ENCODE results near the gene SELENOM. TPM values are rescaled to one million over a fixed set of nuclear protein-coding genes. Genes with fewer than 3 reads are reported as not detected.
"Not testable (repeated sequence)": the region's sequence is repeated elsewhere in the genome, so short reads cannot be mapped to it uniquely, and the experiment has no call there.

The SELENOM gene
- total RNA-seq, 4 donors from 2014 or later, result 31.4 to 89.1 (median 43.7) TPM

DNA sequence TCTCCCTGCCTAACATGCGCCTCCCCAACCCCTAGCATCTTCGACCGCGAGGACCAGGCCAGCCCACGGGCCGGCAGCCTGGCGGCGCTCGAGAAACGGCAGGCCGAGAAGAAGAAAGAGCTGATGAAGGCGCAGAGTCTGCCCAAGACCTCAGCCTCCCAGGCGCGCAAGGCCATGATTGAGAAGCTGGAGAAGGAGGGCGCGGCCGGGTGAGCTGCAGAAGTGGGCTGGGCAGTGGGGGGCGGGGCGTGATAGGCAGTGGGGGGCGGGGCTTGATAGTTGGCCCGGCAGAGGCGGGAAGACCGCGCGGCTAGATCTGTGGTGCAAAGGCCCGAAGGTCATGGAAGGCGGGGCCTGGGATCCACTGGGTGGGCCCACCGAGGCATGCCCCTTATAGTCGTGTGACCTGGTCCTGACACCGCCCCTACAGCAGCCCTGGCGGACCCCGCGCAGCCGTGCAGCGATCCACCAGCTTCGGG is 8.7 kb downstream of the SELENOM start:
- Histone ChIP-seq H3K4me1 (peaks cover 0 to 24% (median 0%) of the 10 kb centered on the region in 4 donors), H3K27me3 (no peaks in the 10 kb centered on the region), H3K36me3 (peaks cover 0 to 66% (median 0%) of the 10 kb centered on the region in 3 donors), H3K9me3 (no peaks in the 10 kb centered on the region), H3K4me3 (no peak overlapping the region), H3K27ac (peak overlapping the region in 3 of 4 donors; percentile 19 to 92 (median 59))
- DNase-seq, result peak in 1 of 3 donors; percentile 79
- no peak for TF ChIP-seq CTCF (IDR thresholded peaks at IDR 0.05)
- TF ChIP-seq POLR2A (IDR thresholded peaks at IDR 0.05), result no peak

- no peak for TF ChIP-seq CTCF (IDR thresholded peaks at IDR 0.05)
- no peak for TF ChIP-seq POLR2A (IDR thresholded peaks at IDR 0.05)
- peaks cover 0 to 18% (median 0%) of the 10 kb centered on the region in 4 donors for H3K4me1 ChIP-seq
- H3K9me3 ChIP-seq, result no peaks in the 10 kb centered on the region
- DNase-seq, result no peak
- no peak overlapping the region for H3K4me3 ChIP-seq
- peaks cover 0 to 72% (median 0%) of the 10 kb centered on the region in 3 donors for H3K36me3 ChIP-seq
- no peaks in the 10 kb centered on the region for H3K27me3 ChIP-seq
- H3K27ac ChIP-seq, result peak overlapping the region in 2 of 4 donors; percentile 59 to 92
Measured at GRCh38 chr22:31097941-31098631, 9.3 kb downstream of the SELENOM start.

DNA sequence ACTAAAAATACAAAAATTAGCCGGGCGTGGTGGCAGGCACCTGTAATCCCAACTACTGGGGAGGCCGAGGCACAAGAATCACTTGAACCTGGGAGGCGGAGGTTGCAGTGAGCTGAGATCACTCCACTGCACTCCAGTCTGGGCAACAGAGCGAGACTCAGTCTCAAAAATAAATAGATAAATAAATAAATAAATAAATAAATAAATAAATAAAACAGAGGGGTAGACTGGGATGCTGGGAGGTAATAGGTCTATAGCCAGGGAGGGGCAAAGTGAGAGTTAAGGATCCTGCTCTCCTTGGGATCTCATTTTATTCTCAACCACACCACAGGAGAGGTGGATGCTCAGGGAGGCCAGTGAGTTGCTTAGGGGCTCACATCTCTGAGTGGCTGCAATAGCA is 9.8 kb downstream of the SELENOM start:
- peak overlapping the region in 1 of 4 donors; percentile 26 for H3K27ac ChIP-seq
- DNase-seq, H3K27me3 ChIP-seq, H3K4me3 ChIP-seq, H3K9me3 ChIP-seq: not testable (repeated sequence)
- peaks cover 0 to 14% (median 0%) of the 10 kb centered on the region in 4 donors for H3K4me1 ChIP-seq
- peaks cover 0 to 77% (median 0%) of the 10 kb centered on the region in 3 donors for H3K36me3 ChIP-seq

DNA sequence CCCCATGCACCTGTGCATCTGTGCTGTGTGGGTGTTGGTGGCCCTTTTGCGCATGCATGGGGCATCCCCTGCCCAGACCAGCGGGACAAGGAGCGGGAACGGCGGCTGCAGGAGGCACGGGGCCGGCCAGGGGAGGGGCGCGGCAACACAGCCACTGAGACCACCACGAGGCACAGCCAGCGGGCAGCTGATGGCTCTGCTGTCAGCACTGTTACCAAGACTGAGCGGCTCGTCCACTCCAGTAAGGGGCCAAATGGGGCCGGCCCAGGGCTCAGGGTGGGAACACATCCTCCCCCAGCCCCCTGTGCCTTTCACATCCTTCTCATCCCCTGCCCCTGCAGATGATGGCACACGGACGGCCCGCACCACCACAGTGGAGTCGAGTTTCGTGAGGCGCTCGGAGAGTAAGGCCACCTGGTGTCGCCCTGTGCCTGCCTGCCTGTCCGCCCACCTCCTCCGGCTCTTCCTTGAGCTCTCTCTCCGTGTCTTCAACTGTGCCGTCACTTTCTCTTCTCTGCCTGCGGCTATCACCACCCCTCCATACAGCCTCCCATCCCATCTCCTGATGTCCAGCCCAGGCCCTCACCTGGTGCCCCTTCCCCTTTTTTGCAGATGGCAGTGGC is 10.6 kb downstream of the SELENOM start:
- Histone ChIP-seq H3K27me3 (no peaks in the 10 kb centered on the region), H3K9me3 (no peaks in the 10 kb centered on the region), H3K27ac (peak overlapping the region in 2 of 4 donors; percentile 5 to 26), H3K4me3 (no peak overlapping the region), H3K36me3 (peaks cover 0 to 85% (median 0%) of the 10 kb centered on the region in 3 donors), H3K4me1 (peaks cover 0 to 14% (median 0%) of the 10 kb centered on the region in 4 donors)
- peak in 1 of 3 donors; percentile 43 for DNase-seq
- no peak for TF ChIP-seq POLR2A (IDR thresholded peaks at IDR 0.05)
- no peak for TF ChIP-seq CTCF (IDR thresholded peaks at IDR 0.05)

- H3K27ac ChIP-seq, result no peak overlapping the region
- no peaks in the 10 kb centered on the region for H3K27me3 ChIP-seq
- no peaks in the 10 kb centered on the region for H3K9me3 ChIP-seq
- peaks cover 0 to 14% (median 0%) of the 10 kb centered on the region in 4 donors for H3K4me1 ChIP-seq
- no peak overlapping the region for H3K4me3 ChIP-seq
- DNase-seq, result no peak
- H3K36me3 ChIP-seq, result peaks cover 0 to 89% (median 0%) of the 10 kb centered on the region in 3 donors
- TF ChIP-seq POLR2A (IDR thresholded peaks at IDR 0.05) (no peak), CTCF (IDR thresholded peaks at IDR 0.05) (no peak)
Measured at GRCh38 chr22:31095637-31096249, 11.6 kb downstream of the SELENOM start.
